HepG2 (cell line): ENCODE measurements around the gene PPP6R2. TPM values are rescaled to one million over a fixed set of nuclear protein-coding genes. Genes with fewer than 3 reads are reported as not detected.

ENCODE experiments used
- MLXIP ChIP-seq: sonication (generic); formaldehyde crosslinking; IDR thresholded peaks from 2 replicates; pipeline ENCODE4 v1.9.0; 2021; ENCODE audit warnings: missing genetic modification reagents, borderline replicate concordance
- MNT ChIP-seq: fragments of 450-650 bp; IDR thresholded peaks from 2 replicates; pipeline ENCODE4 v1.6.1; 2016
- NCOR1 ChIP-seq: fragments of 200-600 bp; sonication (generic); IDR thresholded peaks from 2 replicates; pipeline ENCODE4 v1.7.0; 2017; ENCODE audit warnings: antibody characterized with exemption, low read length, borderline replicate concordance
- NR2F2 ChIP-seq: IDR thresholded peaks from 2 replicates; pipeline ENCODE4 v1.6.1; 2012; ENCODE audit warnings: low read depth, inconsistent platforms, borderline replicate concordance
- NRL ChIP-seq: sonication (generic); formaldehyde crosslinking; IDR thresholded peaks from 2 replicates; pipeline ENCODE4 v1.5.0; 2020; ENCODE audit warnings: missing genetic modification reagents, mild to moderate bottlenecking, moderate library complexity, borderline replicate concordance
- U2AF1 ChIP-seq: fragments of 200-400 bp; formaldehyde crosslinking; optimal IDR thresholded peaks from 2 replicates; pipeline ENCODE3; 2017; ENCODE audit warnings: mild to moderate bottlenecking, low read depth, low read length
- ZBTB44 ChIP-seq: sonication (generic); formaldehyde crosslinking; IDR thresholded peaks from 2 replicates; pipeline ENCODE4 v1.4.0; 2020; ENCODE audit warnings: missing genetic modification reagents
- ZC3H4 ChIP-seq: sonication (generic); formaldehyde crosslinking; IDR thresholded peaks from 2 replicates; pipeline ENCODE4 v1.4.0; 2020; ENCODE audit warnings: missing genetic modification reagents, borderline replicate concordance
- ZNF280B ChIP-seq: sonication (generic); formaldehyde crosslinking; IDR thresholded peaks from 2 replicates; pipeline ENCODE4 v1.5.0; 2020; ENCODE audit warnings: missing genetic modification reagents, mild to moderate bottlenecking, borderline replicate concordance
- ZNF362 ChIP-seq: sonication (generic); formaldehyde crosslinking; IDR thresholded peaks from 2 replicates; pipeline ENCODE4 v1.4.0; 2020; ENCODE audit warnings: missing genetic modification reagents, mild to moderate bottlenecking, borderline replicate concordance
- ZNF773 ChIP-seq: sonication (generic); formaldehyde crosslinking; IDR thresholded peaks from 2 replicates; pipeline ENCODE4 v1.4.0; 2020; ENCODE audit warnings: missing genetic modification reagents, borderline replicate concordance
- polyA plus RNA-seq, 8 experiments: library from polyadenylated mRNA; depleted of rRNA in 3 of 8; stranded (reverse) in 7 of 8; unstranded in 1 of 8; fragments of >200 nt; fragmentation: Illumina TruSeq in 4 of 8; extraction: Trizol in 4 of 8; gene quantifications; 2 replicates each; pipeline versions ENCODE4 v1.2.1 to v1.2.3, GENCODE V29; 2011 to 2016; ENCODE audit warnings: low read depth in 4 of 8, missing spikeins in 1 of 8, mixed read lengths in 1 of 8; ENCODE audit not compliant: insufficient read depth in 1 of 8
- total RNA-seq, 5 experiments: library from RNA; depleted of rRNA; stranded (reverse); fragments of >200 nt; fragmentation: Illumina TruSeq; extraction: Trizol; gene quantifications; 2 replicates each; pipeline ENCODE4 v1.2.3, GENCODE V29; 2016; ENCODE audit warnings: low read depth in 1 of 5

Gene PPP6R2
- total and polyA plus RNA-seq, 2 of the 13 experiments (the other 11 are each of a cell fraction or from before 2014, with no cell fraction given): 55.0 to 102 TPM

- TF ChIP-seq MNT: no peak
- TF ChIP-seq ZC3H4 (CRISPR knock-in tag): no peak
- TF ChIP-seq U2AF1: no peak
- peak; percentile 12; the same call in 1 of the 2 replicates for TF ChIP-seq NRL
- no peak for TF ChIP-seq MLXIP (CRISPR knock-in tag)
- TF ChIP-seq ZNF773 (CRISPR knock-in tag): no peak
- TF ChIP-seq NCOR1: no peak
- no peak for TF ChIP-seq ZNF280B (CRISPR knock-in tag)
- no peak for TF ChIP-seq ZNF362 (CRISPR knock-in tag)
- no peak for TF ChIP-seq ZBTB44 (CRISPR knock-in tag)
- no peak for TF ChIP-seq NR2F2
Observed at GRCh38 chr22:50481440-50482106, 138.4 kb downstream of the PPP6R2 start, which contains the start of gene ADM2 (continued).
